Common myeloid progenitor, CD34-positive (primary cell): ENCODE measurements around the gene ETFRF1.
A peak's percentile ranks its signal among the peaks of the same experiment; 100 is the strongest.

Experiments used
- CTCF ChIA-PET: fragments of 350-600 bp; sonication (Branson Sonifier 250); formaldehyde crosslinking; loops from one replicate; lab custom pipeline; 2021; ENCODE audit warnings: antibody characterized with exemption; lab: Charles Lee
- POLR2A ChIA-PET: fragments of 350-600 bp; sonication (Branson Sonifier 250); formaldehyde crosslinking; loops from one replicate; lab custom pipeline; 2021; ENCODE audit warnings: antibody characterized with exemption; lab: Charles Lee
- DNase-seq, 3 donors: peaks; one replicate each; pipeline versions ENCODE4 v3.0.0 to v3.0.0-alpha.2; 2013
- H3K27ac ChIP-seq, 2 experiments: 1 replicate in 1 of 2; 2 replicates in 1 of 2; pipeline ENCODE4 v1.7.0; 2013; ENCODE audit warnings: inconsistent platforms in 2 of 2, low read length in 2 of 2, mild to moderate bottlenecking in 2 of 2, low read depth in 1 of 2, moderate library complexity in 1 of 2; ENCODE audit not compliant: severe bottlenecking in 2 of 2, insufficient read depth in 1 of 2, poor library complexity in 1 of 2
- H3K27me3 ChIP-seq, 5 experiments: replicated peaks in 2 of 5; 1 replicate in 3 of 5; 2 replicates in 2 of 5; pipeline versions ENCODE4 v1.6.1 to v1.7.0; 2013; ENCODE audit warnings: low read length in 4 of 5, mild to moderate bottlenecking in 2 of 5, moderate library complexity in 2 of 5, inconsistent platforms in 1 of 5; ENCODE audit not compliant: insufficient read depth in 5 of 5, control insufficient read depth in 4 of 5
- H3K36me3 ChIP-seq, 4 experiments: 1 replicate in 2 of 4; 2 replicates in 2 of 4; pipeline versions ENCODE4 v1.6.1 to v1.7.0; 2013; ENCODE audit warnings: low read length in 3 of 4, control low read depth in 1 of 4, mild to moderate bottlenecking in 1 of 4; ENCODE audit not compliant: control insufficient read depth in 4 of 4, insufficient read depth in 4 of 4
- H3K4me1 ChIP-seq, 4 experiments: 1 replicate in 3 of 4; 2 replicates in 1 of 4; pipeline versions ENCODE4 v1.6.1 to v1.7.1; 2013; ENCODE audit warnings: low read length in 3 of 4, mild to moderate bottlenecking in 3 of 4, control low read depth in 1 of 4, inconsistent platforms in 1 of 4, moderate library complexity in 1 of 4; ENCODE audit not compliant: control insufficient read depth in 4 of 4, insufficient read depth in 4 of 4; ENCODE audit errors: control extremely low read depth in 1 of 4
- H3K4me3 ChIP-seq, 7 experiments: 1 replicate in 4 of 7; 2 replicates in 3 of 7; pipeline versions ENCODE4 v1.5.1 to v1.7.0; 2013; ENCODE audit warnings: mild to moderate bottlenecking in 7 of 7, low read length in 6 of 7, moderate library complexity in 6 of 7, inconsistent platforms in 2 of 7, low read depth in 2 of 7, control low read depth in 1 of 7; ENCODE audit not compliant: insufficient read depth in 4 of 7, control insufficient read depth in 1 of 7; ENCODE audit errors: extremely low read depth in 1 of 7
- H3K9me3 ChIP-seq, 5 experiments: 1 replicate in 4 of 5; 2 replicates in 1 of 5; pipeline versions ENCODE4 v1.6.1 to v1.7.1; 2013; ENCODE audit warnings: low read length in 4 of 5, mild to moderate bottlenecking in 2 of 5, inconsistent platforms in 1 of 5, low read depth in 1 of 5, moderate library complexity in 1 of 5; ENCODE audit not compliant: control insufficient read depth in 4 of 5, insufficient read depth in 2 of 5; ENCODE audit errors: control extremely low read depth in 1 of 5
- WGBS: methylation state at CpG from one replicate; pipeline ENCODE4 v1.1.5; 2013; ENCODE audit not compliant: insufficient coverage; 5-methylcytosine and 5-hydroxymethylcytosine counted together

ETFRF1 gene

GRCh38 chr12:25190793-25191192 is 4.2 kb upstream of the ETFRF1 start:
- Histone ChIP-seq H3K27me3 (no peaks in the 10 kb centered on the region), H3K27ac (no peak overlapping the region), H3K9me3 (no peaks in the 10 kb centered on the region), H3K4me1 (peaks cover 4 to 11% (median 8%) of the 10 kb centered on the region in 4 experiments), H3K4me3 (no peak overlapping the region), H3K36me3 (no peaks in the 10 kb centered on the region)
- no peak for DNase-seq
- ChIA-PET POLR2A (no interaction called here), CTCF (interaction anchor here (0.6 kb wide), 1 partner anchor 55 kb away, joined by 3 read pairs; no protein-coding TSS in a partner anchor)
- WGBS, result 96% methylated on average over 6 of the region's 6 CpGs

GRCh38 chr12:25194214-25194613 is 823 bp upstream of the ETFRF1 start:
- WGBS, result no CpG with 5 or more reads among the region's 1 CpG
- peaks cover 21 to 33% (median 26%) of the 10 kb centered on the region in 4 experiments for H3K4me1 ChIP-seq
- POLR2A ChIA-PET, result interaction anchor here (1.1 kb wide), 1 partner anchor 40 kb away, joined by 3 read pairs; no protein-coding TSS in a partner anchor
- no peaks in the 10 kb centered on the region for H3K36me3 ChIP-seq
- H3K27me3 ChIP-seq, result no peaks in the 10 kb centered on the region
- H3K27ac ChIP-seq, result peak overlapping the region; percentile 97
- peak overlapping the region in 6 of 7 experiments; percentile 80 to 97 (median 90) for H3K4me3 ChIP-seq
- DNase-seq, result peak in 1 of 3 donors; percentile 33
- CTCF ChIA-PET, result interaction anchor here (1.1 to 2.2 kb wide), 5 partner anchors 10 to 196 kb away, joined by 3 to 12 read pairs (median 3); no protein-coding TSS in a partner anchor
- H3K9me3 ChIP-seq, result no peaks in the 10 kb centered on the region

GRCh38 chr12:25194722-25195055 is 348 bp upstream of the ETFRF1 start:
- H3K4me1 ChIP-seq, result peaks cover 21 to 33% (median 26%) of the 10 kb centered on the region in 4 experiments
- no peaks in the 10 kb centered on the region for H3K36me3 ChIP-seq
- ChIA-PET CTCF (interaction anchor here (0.7 to 2.2 kb wide), 6 partner anchors 10 to 196 kb away, joined by 3 to 12 read pairs (median 4); no protein-coding TSS in a partner anchor), POLR2A (interaction anchor here (0.5 to 1.1 kb wide), 4 partner anchors 9 to 298 kb away, joined by 3 to 6 read pairs (median 4); no protein-coding TSS in a partner anchor)
- no peaks in the 10 kb centered on the region for H3K9me3 ChIP-seq
- peak overlapping the region; percentile 80 to 97 (median 92) for H3K4me3 ChIP-seq
- WGBS, result 13% methylated on average over 11 of the region's 11 CpGs
- DNase-seq, result no peak
- peak overlapping the region; percentile 97 for H3K27ac ChIP-seq
- H3K27me3 ChIP-seq, result no peaks in the 10 kb centered on the region

DNA sequence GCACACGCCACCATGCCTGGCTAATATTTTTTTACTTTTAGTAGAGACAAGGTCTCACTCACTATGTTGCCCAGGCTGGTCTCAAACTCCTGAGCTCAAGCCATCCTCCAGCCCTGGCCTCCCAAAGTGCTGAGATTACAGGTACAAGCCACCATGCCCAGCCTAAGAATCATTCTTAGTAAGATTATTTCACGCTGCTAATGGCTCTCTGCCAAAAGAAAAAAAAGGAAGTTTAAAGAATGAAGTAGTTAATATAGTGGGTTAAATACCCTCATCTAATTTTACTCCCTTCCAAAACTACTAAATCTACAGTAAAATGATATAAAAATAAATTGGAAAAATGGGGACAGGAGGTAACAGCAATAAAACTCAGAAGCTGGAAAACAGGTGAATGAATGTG is 2.6 kb downstream of the ETFRF1 start:
- 100% methylated on average over 1 of the region's 2 CpGs for WGBS
- ChIA-PET POLR2A (no interaction called here), CTCF (interaction anchor here (0.6 to 2.2 kb wide), 5 partner anchors 13 to 190 kb away, joined by 3 to 6 read pairs (median 4); no protein-coding TSS in a partner anchor)
- Histone ChIP-seq H3K36me3 (peaks cover 0 to 5% (median 2%) of the 10 kb centered on the region in 4 experiments), H3K27ac (no peak overlapping the region), H3K9me3 (no peaks in the 10 kb centered on the region), H3K4me1 (peaks cover 21 to 35% (median 28%) of the 10 kb centered on the region in 4 experiments), H3K27me3 (no peaks in the 10 kb centered on the region), H3K4me3 (no peak overlapping the region)
- DNase-seq, result peak; percentile 43 to 76 (median 75)

DNA sequence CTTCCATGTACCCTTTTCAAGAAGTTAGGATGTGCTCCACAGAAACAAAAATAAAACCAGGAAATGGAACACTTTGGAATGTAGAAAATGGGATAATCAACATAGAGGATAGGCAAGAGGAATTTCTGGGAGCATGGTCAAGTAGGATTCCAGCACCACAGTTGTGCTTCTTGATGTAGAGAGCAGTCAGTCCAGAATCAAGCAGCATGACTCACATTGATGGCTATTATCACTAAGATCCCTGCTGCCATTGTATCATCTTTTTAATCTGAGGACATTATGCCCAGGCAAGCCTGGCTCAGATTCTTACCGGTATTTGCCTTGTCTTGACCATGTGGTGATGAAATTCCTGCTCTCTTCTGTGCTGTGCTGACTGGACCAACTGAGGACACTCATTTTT is 5.7 kb downstream of the ETFRF1 start:
- POLR2A ChIA-PET, result no interaction called here
- H3K4me3 ChIP-seq, result no peak overlapping the region
- H3K4me1 ChIP-seq, result peaks cover 13 to 29% (median 20%) of the 10 kb centered on the region in 4 experiments
- DNase-seq, result no peak
- CTCF ChIA-PET, result no interaction called here
- H3K27me3 ChIP-seq, result no peaks in the 10 kb centered on the region
- H3K36me3 ChIP-seq, result peaks cover 0 to 17% (median 11%) of the 10 kb centered on the region in 4 experiments
- no peaks in the 10 kb centered on the region for H3K9me3 ChIP-seq
- WGBS, result 100% methylated on average over 1 of the region's 1 CpG
- no peak overlapping the region for H3K27ac ChIP-seq

DNA sequence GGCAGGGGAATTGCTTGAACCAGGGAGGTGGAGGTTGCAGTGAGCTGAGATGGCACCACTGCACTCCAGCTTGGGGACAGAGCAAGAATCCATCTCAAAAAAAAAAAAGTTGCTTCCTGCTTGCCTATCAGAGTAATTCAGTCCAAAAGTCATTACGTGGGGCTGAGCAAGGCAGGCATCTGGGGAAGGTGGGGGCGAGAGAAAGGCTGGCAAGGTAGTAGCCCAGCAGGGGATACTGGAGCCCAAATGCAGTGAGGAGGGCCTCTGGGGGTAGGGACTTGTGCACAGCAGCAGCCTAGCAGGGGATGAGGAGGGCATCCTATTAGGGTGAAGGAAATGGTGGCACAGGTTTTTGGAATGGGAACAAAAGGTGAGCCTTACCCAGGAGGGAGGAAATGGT is 7.1 kb downstream of the ETFRF1 start:
- ChIA-PET CTCF (interaction anchor here (1.5 kb wide), 1 partner anchor 10 kb away, joined by 3 read pairs; no protein-coding TSS in a partner anchor), POLR2A (no interaction called here)
- no peaks in the 10 kb centered on the region for H3K27me3 ChIP-seq
- peaks cover 6 to 15% (median 9%) of the 10 kb centered on the region in 4 experiments for H3K4me1 ChIP-seq
- H3K27ac ChIP-seq, result no peak overlapping the region
- H3K9me3 ChIP-seq, result no peaks in the 10 kb centered on the region
- no peak for DNase-seq
- H3K36me3 ChIP-seq, result peaks cover 0 to 29% (median 15%) of the 10 kb centered on the region in 4 experiments
- no peak overlapping the region for H3K4me3 ChIP-seq
- 73% methylated on average over 2 of the region's 2 CpGs for WGBS

GRCh38 chr12:25207411-25207810 is 12.4 kb downstream of the ETFRF1 start:
- WGBS, result 96% methylated on average over 5 of the region's 6 CpGs
- H3K27me3 ChIP-seq, result no peaks in the 10 kb centered on the region
- H3K9me3 ChIP-seq, result no peaks in the 10 kb centered on the region
- ChIA-PET POLR2A (no interaction called here), CTCF (interaction anchor here (0.6 kb wide), 1 partner anchor 161 kb away, joined by 3 read pairs; no protein-coding TSS in a partner anchor)
- H3K4me3 ChIP-seq, result no peak overlapping the region
- peaks cover 5 to 48% (median 24%) of the 10 kb centered on the region in 4 experiments for H3K36me3 ChIP-seq
- H3K27ac ChIP-seq, result no peak overlapping the region
- DNase-seq, result no peak
- H3K4me1 ChIP-seq, result no peaks in the 10 kb centered on the region
